Measurements from ENCODE around the gene CHST13.

The CHST13 gene

DNA sequence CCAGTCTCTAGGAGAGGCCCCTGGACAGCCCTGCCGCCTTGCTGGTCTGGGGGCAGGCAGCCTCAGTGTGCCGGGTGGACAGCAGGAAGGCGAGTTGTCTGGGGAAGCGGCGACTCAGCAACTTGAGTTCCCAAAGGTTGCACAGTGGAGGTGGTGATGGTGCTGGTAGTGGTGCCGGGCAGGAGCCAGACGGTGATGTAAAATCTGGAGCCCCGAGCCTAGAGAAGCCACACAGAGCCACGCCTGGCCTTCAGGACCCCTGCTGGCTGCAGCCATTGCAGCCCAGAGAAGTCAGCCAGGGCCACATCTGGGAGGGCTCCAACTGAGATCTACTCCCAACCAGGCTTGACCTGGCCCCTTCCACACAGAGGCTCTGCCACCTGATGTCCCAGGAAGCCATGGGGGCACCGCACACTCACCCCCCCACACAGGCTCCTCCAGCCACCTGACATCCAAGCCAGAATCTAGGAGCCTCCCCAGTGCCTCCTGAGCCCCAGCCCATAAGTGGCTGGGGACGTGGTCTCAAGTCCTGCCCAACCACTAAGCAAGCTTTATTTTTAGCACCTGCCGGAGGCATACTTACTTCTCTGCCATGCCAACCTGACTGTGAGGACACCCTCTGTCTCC, 26.0 kb downstream of the CHST13 start:
- no peak for DNase-seq (ENCODE audit: low read depth)

DNA sequence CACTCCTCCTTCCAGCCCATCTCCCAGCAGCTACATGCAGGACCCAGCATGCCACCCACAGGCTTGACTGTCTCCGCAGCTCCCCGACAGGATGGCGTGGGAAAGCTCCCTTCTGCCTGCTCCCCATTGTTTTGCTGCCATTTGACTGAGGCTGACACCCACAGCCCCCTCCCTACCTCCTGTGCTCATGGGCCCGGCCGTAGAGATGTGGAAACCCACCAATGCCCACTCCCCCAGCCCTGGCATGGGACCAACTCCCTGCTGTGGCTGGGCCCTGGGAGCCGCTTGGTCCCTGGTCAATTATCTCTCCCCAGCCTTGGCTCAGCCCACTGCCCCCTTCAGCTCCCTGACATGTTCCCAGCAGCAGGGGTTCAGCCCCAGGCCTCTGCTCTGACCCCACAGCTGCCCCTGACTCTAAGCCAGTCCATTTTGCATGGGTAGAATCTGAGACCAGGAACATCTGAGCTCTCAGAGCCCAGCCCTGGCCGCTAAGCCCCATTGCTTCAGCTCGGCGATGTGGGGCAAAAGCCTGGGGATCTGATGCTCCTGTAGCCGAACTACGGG, 26.6 kb downstream of the CHST13 start:
- DNase-seq (ENCODE audit: low read depth): no peak
- H3K4me3 ChIP-seq (ENCODE audit: low read depth, low read length): no peak overlapping the region

More for the DNA sequence above, 26.0 kb downstream of the CHST13 start:
- no peak overlapping the region for H3K4me3 ChIP-seq (ENCODE audit: low read depth, low read length)

DNA sequence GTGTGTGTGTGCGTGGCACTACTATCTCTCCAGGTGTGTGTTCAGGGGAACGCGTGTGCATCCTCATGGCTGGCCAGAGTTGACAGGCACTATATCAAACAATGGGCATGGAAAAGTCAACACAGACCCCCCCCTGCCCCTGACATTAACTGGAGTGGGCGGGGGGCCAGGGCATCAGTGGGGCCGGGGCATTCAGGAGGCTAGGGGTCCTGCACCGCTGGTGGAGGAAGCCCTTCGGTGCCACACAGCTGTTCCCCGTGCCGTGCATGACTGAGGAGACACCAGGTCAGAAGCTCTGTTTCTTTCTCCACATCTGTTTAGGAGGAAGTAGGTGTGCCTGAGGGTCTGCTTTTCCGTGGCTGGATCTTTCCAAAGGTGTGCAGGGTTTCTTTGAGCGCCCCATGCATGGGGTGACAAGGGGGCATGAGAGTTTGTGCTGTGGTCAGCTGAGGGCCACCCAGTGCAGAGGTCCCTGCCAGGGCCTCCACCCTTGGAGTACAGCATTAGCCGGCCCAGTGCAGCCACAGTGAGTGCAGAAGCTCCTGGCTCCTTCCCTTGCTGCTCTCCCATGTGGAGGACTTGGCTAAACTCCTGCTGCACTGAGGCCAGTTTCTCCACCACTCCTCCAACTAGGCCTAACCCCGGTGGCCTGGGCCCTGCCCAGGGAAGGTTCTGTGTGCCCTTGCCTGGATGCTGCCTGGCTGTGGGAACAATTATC, 27.3 kb downstream of the CHST13 start:
- no peak overlapping the region for H3K4me3 ChIP-seq (ENCODE audit: low read depth, low read length)
- no peak for DNase-seq (ENCODE audit: low read depth)

DNA sequence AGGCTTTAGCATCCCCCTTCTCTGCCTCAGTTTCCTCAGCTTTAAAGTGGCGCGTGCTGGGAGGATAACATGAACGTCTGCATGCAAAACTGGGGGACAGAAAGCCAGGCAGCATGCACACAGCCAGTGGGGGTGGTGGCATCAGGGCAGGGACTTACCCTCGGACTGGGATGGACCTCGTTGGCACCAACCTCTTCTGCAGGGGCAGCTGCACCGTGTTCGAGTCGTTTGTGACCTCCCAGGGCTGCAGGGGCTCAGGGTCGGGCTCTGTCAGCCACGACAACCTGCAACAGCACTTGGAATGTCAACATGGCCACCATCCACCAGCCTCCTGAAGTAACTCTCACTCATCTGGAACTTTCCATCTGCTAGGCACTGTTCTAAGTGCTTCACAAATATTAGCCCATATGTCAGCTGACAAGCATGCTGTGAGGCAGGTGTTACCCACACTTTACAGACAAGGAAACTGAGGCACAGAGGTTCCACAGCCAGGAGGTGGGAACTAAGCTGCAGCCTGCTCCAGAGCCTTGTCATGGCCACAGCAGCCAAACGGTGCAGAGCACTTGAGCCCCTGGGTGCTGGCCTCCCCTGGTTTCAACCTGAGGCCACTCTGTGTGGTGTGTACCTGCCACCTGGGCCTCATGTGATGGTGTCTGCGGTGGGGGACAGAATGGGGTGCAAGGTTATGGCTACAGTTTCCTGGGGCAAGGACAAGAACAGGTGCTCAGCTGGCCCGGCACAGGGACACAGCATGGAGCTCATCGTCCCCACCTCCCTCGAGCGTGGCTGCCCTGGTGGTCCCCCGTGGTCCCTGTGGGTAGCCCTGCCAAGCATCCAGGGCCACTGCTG, 28.1 kb downstream of the CHST13 start:
- no peak for DNase-seq (ENCODE audit: low read depth)

DNA sequence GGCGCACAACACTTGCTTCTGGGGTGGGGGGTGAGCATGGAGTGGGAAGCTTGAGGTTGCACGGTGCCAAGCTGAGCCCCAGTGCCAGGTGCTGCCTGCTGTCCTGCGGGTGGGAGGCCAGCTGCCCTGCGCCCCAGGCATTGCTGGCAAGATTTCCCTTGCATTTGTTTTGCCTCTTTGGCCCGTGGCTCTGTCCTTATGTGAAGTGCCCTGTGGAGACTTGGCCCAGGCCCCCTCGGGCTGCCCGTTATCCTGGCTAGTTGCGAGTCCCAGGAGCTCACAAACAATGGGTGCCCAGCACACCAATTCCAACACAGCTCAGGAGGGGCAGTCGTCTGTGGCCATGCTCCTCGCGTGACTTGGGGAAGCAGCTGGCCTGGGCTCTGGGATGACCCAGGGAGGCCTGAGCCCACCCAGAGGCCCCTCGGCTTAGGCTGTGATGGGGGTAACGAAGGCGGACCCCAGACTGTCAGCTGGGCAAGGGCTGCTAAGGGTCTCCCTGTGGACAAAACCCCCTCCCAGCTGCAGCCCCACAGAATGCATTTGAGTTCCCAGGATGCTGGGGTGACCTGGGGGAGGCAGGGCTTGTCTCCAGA, 28.8 kb downstream of the CHST13 start:
- H3K4me3 ChIP-seq (ENCODE audit: low read depth, low read length): no peak overlapping the region
- no peak for DNase-seq (ENCODE audit: low read depth)

More for the DNA sequence above, 28.1 kb downstream of the CHST13 start:
- H3K4me3 ChIP-seq (ENCODE audit: low read depth, low read length): no peak overlapping the region

DNA sequence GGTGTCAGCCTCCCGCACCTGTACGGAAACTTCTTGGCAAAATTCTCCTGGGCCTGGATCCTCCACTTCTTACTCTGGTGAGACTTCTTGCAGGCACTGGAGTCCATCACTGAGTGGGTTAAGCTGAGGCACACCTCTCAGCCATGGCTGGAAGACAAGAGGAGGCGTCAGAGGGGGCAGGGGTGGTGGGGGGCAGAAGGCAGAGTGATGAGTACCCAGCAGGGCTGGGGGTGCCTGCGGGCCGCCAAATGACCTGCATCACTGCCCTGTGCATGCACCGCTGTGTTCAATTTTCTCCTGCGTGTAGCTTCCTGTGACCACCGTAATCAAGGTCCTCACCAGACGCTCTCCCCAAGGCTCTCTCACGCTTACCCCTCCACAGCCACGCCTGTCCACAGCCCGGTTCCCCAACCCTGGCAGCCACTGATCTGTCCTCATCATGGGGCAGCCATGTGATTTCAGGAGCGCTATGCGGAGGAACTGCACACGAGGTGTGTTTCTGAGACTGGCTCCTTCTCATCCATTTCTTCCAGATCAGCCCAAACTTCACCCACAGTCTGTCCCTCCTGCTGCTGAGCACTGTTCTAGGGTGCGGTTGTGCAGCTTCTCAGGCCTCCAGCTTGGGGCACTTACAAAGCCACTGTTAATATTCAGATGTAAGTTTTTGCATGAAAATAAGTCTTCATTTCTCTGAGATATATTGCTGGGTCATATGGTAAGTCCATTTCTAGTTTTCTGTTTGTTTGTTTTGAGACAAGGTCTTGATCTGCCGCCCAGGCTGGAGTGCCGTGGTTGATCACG, 29.5 kb downstream of the CHST13 start:
- H3K4me3 ChIP-seq (ENCODE audit: low read depth, low read length): no peak overlapping the region
- DNase-seq (ENCODE audit: low read depth): no peak

DNA sequence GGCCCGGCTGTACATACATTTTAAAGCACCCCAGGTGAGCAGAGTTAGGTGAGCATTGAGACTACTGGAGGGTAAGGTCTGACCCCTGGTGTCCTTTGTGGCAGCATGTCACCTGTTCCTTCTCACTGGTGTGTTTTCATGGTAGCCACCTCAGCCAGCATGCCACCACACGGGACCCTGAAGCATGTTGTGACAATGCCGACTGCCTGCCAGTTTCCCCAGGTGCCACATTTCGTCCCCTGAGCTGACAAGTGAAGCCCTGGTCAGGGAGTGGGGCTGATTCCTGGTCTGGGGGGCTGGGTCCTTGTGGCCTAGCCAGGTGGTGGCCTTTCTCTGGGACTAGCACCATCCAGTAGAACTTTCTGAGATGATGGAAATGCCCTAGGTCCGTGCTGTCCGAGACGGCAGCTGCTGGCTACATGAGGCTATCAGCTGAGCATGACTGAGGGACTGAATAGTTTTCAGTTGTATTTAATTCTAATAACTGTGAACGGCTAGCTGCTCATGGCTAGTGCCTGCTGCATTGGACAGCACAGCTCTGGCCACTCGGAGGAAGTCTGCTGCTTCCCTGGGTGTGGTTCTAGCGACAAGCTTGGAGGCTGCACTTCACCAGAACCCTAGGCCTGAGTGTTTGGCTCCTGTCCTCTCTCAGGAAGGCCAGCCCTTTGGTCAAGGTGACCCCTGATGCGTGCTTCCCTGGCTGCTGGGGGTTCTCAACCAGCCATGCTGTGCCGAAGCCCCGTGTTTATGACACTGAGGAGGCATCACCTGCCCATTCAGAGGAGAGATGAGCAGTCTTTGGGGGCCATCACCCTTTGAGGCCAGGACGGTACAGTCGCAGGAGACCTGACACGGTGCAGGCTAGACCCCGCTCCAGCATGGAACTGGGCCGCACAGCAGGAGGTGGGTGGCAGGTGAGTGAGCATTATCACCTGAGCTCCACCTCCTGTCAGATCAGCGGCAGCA, 30.9 kb downstream of the CHST13 start:
- H3K4me3 ChIP-seq (ENCODE audit: low read depth, low read length): no peak overlapping the region
- DNase-seq (ENCODE audit: low read depth): no peak

DNA sequence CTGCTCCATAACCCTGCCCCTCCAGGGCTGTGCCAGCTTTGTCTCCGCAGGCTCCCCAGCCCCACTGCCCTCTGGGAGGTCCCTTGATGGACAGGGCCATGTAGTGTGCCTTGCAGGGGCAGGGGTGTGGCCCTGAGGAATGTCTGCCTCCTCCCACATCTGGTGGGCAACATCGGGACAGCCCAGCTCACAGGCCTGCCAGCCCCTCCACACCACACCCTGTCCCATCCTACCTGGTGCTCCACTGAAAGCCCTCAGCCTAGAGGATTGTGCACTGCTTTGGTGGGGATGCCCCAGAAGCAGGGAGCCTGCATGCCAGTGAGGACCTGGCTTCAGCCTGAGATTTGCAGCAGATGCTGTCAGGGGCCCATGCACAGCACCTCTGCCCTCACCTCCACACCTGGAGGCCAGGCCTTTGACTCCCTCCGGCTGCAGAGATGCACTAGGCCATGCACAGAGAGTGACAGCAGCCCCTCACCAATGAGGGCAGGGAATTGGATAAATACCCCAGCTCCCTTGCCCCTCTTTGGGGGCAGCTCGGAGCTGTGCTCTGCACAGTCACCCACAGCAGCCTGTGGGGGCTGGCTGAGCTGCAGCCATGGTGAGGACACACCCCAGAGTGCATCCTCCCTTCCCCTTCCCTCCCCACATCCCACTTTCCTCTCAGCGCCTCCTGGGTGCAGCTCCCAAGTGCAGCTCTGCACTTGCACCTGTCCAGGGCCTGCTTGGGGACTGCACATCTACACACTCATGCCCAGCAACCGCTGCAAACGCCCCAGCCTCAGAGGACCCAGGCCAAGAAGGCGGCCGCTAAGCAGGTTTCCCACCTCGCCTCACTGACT, 32.1 kb downstream of the CHST13 start:
- no peak overlapping the region for H3K4me3 ChIP-seq (ENCODE audit: low read depth, low read length)
- DNase-seq (ENCODE audit: low read depth): no peak

DNA sequence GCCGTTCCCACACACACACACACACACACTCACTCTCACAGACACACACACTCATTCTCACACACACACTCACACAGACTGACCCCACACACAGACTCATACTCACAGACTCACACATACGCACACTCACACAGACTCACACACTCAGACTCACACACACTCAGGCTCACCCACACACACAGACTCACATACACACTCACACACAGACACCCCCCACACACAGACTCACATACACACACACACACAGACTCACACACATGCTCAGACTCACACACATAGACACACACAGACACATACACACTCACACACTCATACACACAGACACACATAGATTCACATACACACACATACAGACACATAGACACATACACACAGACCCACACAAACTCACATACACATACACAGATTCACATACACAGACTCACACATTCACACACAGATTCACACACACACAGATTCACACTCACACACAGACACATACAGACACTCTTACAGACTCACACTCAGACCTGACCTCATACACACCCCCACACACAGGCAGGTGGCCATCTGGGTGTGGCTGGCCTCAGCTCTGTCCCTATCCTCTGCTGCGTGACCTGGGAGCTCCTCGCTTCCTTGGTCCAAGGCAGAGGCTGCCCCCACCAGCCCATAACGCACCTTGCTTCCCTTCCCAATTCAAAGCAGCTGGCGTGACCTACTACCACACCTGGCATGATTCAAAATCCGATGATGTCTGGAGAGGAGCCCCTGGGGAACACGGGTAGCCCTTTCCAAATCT, 32.9 kb downstream of the CHST13 start:
- H3K4me3 ChIP-seq (ENCODE audit: low read depth, low read length): no peak overlapping the region
- DNase-seq (ENCODE audit: low read depth): no peak

DNA sequence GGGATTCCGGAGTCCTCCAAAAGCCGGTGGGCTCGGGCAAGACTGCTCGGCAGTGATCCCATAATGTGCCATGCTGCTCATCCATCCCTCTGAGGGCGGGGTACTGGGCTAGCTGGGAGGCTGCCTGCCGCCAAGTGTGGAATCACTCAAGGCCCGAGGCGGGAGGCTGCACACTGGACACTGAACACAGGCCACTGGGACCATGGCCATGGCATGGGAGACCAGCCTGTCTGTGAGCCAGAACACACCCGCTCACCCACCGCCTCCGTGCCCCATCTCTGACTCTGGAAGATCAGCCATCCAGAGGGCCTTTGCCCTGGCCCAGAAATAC, 33.4 kb downstream of the CHST13 start:
- DNase-seq (ENCODE audit: low read depth): no peak
- no peak overlapping the region for H3K4me3 ChIP-seq (ENCODE audit: low read depth, low read length)

DNA sequence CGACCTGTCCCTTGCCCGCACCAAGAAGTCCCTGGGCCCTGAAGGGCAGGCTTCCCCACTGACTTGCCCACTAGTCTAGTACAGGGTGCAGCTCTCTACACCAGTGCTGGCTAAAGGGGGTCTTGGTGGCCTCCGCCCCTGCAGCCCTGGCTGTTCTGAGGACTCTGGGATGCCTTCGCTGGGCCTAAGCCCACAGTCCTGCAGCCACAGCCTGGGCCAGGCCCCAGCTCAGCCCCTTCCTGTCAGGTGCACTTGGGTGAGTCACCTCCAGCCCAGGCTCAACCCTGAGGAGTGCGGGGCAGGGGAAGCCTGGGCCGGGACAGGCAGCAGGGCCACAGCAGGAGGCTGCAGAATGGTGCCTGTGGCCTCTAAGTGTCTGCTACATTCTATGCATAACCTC, 33.8 kb downstream of the CHST13 start:
- DNase-seq (ENCODE audit: low read depth): no peak

DNA sequence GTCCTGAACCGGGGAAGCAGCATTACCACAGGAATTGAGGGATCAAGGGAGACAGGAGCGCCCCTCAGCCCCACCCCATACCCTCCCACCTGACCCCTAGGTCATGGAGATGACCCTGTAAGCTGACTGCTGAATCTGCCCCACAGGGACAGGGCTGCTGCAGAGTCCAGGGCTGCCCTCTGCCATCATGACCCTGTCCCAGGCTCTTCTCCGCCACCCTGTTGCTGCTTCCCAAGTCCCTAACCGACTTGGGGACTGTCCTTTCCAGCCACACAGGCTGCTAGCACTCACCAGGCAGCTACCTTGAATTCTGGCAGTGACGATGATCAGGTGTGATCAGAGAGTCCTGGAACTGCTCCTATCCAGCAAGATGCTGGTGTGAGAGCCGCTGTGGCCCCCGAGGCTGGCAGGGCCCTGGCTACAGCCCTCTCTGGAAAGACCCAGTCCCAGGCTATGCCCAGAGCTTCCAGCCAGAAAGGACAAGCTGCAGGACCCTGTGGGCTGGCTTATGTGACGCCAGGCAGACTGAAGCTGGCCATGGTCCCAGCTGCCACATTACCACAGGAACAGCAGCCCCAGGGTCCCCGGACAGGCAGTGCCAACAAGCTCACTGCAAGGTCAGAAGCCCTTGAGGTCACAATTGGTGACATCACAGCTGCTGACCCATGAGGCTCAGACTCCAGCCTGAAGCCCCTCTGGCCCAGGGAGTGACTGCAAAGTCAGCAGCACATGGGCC, 34.5 kb downstream of the CHST13 start, which contains the start of gene C3orf22:
Gene C3orf22 (minus strand): TSS at position 597 of the 736 bp plus-strand sequence. CDS start 5,542 bp downstream, outside the sequence.
- no peak within 1 kb of the TSS for H3K4me3 ChIP-seq (ENCODE audit: low read depth, low read length)
- no peak for DNase-seq (ENCODE audit: low read depth)

More for the DNA sequence above, 33.8 kb downstream of the CHST13 start:
- H3K4me3 ChIP-seq (ENCODE audit: low read depth, low read length): no peak overlapping the region

DNA sequence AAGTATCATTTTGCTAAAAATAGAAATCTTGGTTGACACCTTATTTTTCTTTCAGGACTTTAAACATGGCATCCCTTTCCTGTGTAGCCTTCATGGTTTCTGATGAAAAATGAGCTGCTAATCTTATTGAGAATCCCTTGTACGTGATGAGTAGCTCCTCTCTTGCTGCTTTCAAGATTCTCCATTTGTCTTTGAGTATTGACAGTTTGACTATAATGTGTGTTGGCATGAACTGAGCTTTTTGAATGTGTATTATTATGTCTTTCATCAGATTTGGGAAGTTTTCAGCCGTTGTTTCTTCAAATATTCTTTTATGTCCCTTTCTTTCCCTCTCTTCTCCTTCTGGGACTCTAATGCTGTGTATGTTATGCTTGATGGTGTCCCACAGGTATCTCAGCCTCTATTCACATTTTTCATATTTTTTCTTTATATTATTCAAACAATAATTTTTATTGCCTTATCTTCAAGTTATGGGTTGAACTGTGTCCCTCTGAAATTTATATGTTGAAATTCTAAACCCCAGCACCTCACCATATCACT, 38.9 kb downstream of the CHST13 start:
- DNase-seq (ENCODE audit: low read depth): no peak
- H3K4me3 ChIP-seq (ENCODE audit: low read depth, low read length): no peak overlapping the region

DNA sequence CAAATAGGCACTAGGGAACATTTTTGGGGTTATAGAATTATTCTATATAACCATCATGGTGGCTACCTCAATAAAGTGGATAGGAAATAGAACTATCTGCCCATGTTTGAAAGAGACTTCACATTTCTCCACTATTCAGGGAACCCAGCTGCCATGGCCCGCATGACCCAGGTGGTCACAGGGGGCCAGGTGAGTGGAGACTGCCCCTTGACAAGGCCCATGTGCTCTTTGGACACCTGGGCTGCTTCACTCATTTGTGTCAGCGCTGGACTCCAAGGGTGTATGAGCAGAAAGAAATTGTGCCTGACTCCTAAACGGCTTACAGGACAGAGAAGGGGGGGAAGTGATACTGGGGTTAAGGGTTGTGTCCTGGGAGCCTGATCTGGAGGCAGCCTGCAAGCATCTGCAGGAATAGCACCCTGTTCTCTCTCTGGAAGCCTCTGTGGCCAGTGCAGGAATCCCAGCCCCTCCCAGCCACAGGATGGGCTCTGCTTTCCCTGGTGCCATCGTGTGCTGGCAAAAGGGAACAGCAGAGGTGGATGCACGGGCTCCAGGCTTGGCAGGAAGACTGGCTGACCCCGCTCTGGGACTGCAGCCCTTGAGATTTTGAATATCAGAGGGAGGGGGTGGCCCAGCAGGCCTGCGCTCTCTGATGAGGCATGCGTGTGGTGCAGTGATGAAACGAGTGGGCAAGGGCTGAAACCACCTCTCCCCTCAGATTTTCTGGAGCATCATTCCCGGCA, 43.9 kb downstream of the CHST13 start:
- DNase-seq (ENCODE audit: low read depth): no peak
- no peak overlapping the region for H3K4me3 ChIP-seq (ENCODE audit: low read depth, low read length)
